WTC11 (cell line): Measurements from ENCODE around the gene MIGA2. TPM values are rescaled to one million over a fixed set of nuclear protein-coding genes. Genes with fewer than 3 reads are reported as not detected.

Experiments
- ATAC-seq: fragments of 200-7000 bp; cut with Tn5 transposase; 2 replicates; pipeline ENCODE4 v1.10.0; 2021; ENCODE audit warnings: mild to moderate bottlenecking, moderate library complexity
- CTCF ChIA-PET: fragments of 300-600 bp; sonication (Branson Sonifier 250); formaldehyde crosslinking; loops from one replicate; lab custom pipeline; 2021; ENCODE audit warnings: antibody characterized with exemption; lab: Charles Lee
- POLR2A ChIA-PET: fragments of 350-600 bp; sonication (Branson Sonifier 250); formaldehyde crosslinking; loops from one replicate; lab custom pipeline; 2021; ENCODE audit warnings: antibody characterized with exemption; lab: Charles Lee
- DNase-seq: peaks from one replicate; pipeline ENCODE4 v3.0.0; 2021; ENCODE audit warnings: low spot score
- H3K27ac Mint-ChIP-seq: 2 replicates; pipeline ENCODE4 v1.8.0; 2021; ENCODE audit warnings: mixed read lengths
- H3K27me3 Mint-ChIP-seq: 2 replicates; pipeline ENCODE4 v1.8.0; 2021; ENCODE audit warnings: low read depth, mild to moderate bottlenecking, moderate library complexity, mixed read lengths
- H3K36me3 Mint-ChIP-seq: 2 replicates; pipeline ENCODE4 v1.8.0; 2021; ENCODE audit warnings: mixed read lengths
- H3K4me1 Mint-ChIP-seq: 2 replicates; pipeline ENCODE4 v1.8.0; 2022; ENCODE audit warnings: mixed read lengths
- H3K4me3 Mint-ChIP-seq: 2 replicates; pipeline ENCODE4 v1.8.0; 2021; ENCODE audit warnings: mild to moderate bottlenecking, moderate library complexity, mixed read lengths
- H3K9me3 Mint-ChIP-seq: 2 replicates; pipeline ENCODE4 v1.8.0; 2021; ENCODE audit warnings: mixed read lengths
- CREB1 ChIP-seq: sonication (generic); formaldehyde crosslinking; IDR thresholded peaks from 2 replicates; pipeline ENCODE4 v1.8.0; 2023; ENCODE audit warnings: mild to moderate bottlenecking, missing genetic modification reagents
- EMX1 ChIP-seq: fragments of 250-450 bp; sonication (Bioruptor Pico); IDR thresholded peaks from 2 replicates; pipeline ENCODE4 v1.8.0; 2021; ENCODE audit warnings: mild to moderate bottlenecking
- FOXK1 ChIP-seq: sonication (generic); formaldehyde crosslinking; IDR thresholded peaks from 2 replicates; pipeline ENCODE4 v1.8.0; 2022; ENCODE audit warnings: mild to moderate bottlenecking, moderate library complexity, missing genetic modification reagents
- FOXP1 ChIP-seq: sonication (generic); formaldehyde crosslinking; IDR thresholded peaks from 2 replicates; pipeline ENCODE4 v1.8.0; 2022; ENCODE audit warnings: missing genetic modification reagents, mild to moderate bottlenecking, moderate library complexity, borderline replicate concordance
- JAZF1 ChIP-seq: fragments of 250-450 bp; sonication (Bioruptor Pico); IDR thresholded peaks from 2 replicates; pipeline ENCODE4 v1.9.0; 2021; ENCODE audit warnings: moderate library complexity, mild to moderate bottlenecking, inconsistent platforms
- JUN ChIP-seq: sonication (generic); formaldehyde crosslinking; IDR thresholded peaks from 2 replicates; pipeline ENCODE4 v1.8.0; 2023; ENCODE audit warnings: mild to moderate bottlenecking, missing genetic modification reagents
- MXD4 ChIP-seq: fragments of 250-450 bp; sonication (Bioruptor Pico); IDR thresholded peaks from 2 replicates; pipeline ENCODE4 v1.8.0; 2021; ENCODE audit warnings: mild to moderate bottlenecking, moderate library complexity, borderline replicate concordance
- NFATC4 ChIP-seq: fragments of 250-450 bp; sonication (Bioruptor Pico); IDR thresholded peaks from 2 replicates; pipeline ENCODE4 v1.9.0; 2021; ENCODE audit warnings: mild to moderate bottlenecking
- NFE2L1 ChIP-seq: sonication (generic); formaldehyde crosslinking; IDR thresholded peaks from 2 replicates; pipeline ENCODE4 v1.8.1; 2023; ENCODE audit warnings: missing genetic modification reagents
- OVOL2 ChIP-seq: fragments of 250-450 bp; sonication (Bioruptor Pico); IDR thresholded peaks from 2 replicates; pipeline ENCODE4 v1.9.0; 2021; ENCODE audit warnings: mild to moderate bottlenecking, borderline replicate concordance
- RORB ChIP-seq: fragments of 250-450 bp; sonication (Bioruptor Pico); IDR thresholded peaks from 2 replicates; pipeline ENCODE4 v1.9.0; 2021; ENCODE audit warnings: mild to moderate bottlenecking
- TEAD1 ChIP-seq: sonication (generic); formaldehyde crosslinking; IDR thresholded peaks from 2 replicates; pipeline ENCODE4 v1.8.0; 2022; ENCODE audit warnings: mild to moderate bottlenecking, missing genetic modification reagents
- TEAD4 ChIP-seq: sonication (generic); formaldehyde crosslinking; IDR thresholded peaks from 2 replicates; pipeline ENCODE4 v1.8.0; 2022; ENCODE audit warnings: mild to moderate bottlenecking, missing genetic modification reagents
- ZNF317 ChIP-seq: sonication (generic); formaldehyde crosslinking; IDR thresholded peaks from 2 replicates; pipeline ENCODE4 v1.8.1; 2023; ENCODE audit warnings: low read depth, mild to moderate bottlenecking, moderate library complexity, missing genetic modification reagents, borderline replicate concordance
- total RNA-seq: library from RNA; stranded (reverse); gene quantifications from 3 replicates; pipeline ENCODE4 v1.2.3, GENCODE V29; 2021
- TF ChIP-seq, protein P1 (sequence below): sonication (generic); formaldehyde crosslinking; IDR thresholded peaks from 2 replicates; pipeline ENCODE4 v1.8.0; 2023; ENCODE audit warnings: missing genetic modification reagents, mild to moderate bottlenecking, borderline replicate concordance
- TF ChIP-seq, protein P2 (sequence below): sonication (generic); formaldehyde crosslinking; IDR thresholded peaks from 2 replicates; pipeline ENCODE4 v1.8.1; 2022; ENCODE audit warnings: low read depth, mild to moderate bottlenecking, moderate library complexity, missing genetic modification reagents, borderline replicate concordance
- TF ChIP-seq, protein P3 (sequence below): sonication (generic); formaldehyde crosslinking; IDR thresholded peaks from 2 replicates; pipeline ENCODE4 v1.8.1; 2022; ENCODE audit warnings: mild to moderate bottlenecking, missing genetic modification reagents, moderate library complexity, borderline replicate concordance
- TF ChIP-seq, protein P4 (sequence below): fragments of 250-450 bp; sonication (Bioruptor Pico); IDR thresholded peaks from 2 replicates; pipeline ENCODE4 v1.8.0; 2021; ENCODE audit warnings: mild to moderate bottlenecking
- TF ChIP-seq, protein P5 (sequence below): sonication (generic); formaldehyde crosslinking; IDR thresholded peaks from 2 replicates; pipeline ENCODE4 v1.8.0; 2022; ENCODE audit warnings: mild to moderate bottlenecking, missing genetic modification reagents
- TF ChIP-seq, protein P6 (sequence below): fragments of 250-450 bp; sonication (Bioruptor Pico); IDR thresholded peaks from 2 replicates; pipeline ENCODE4 v1.9.0; 2021; ENCODE audit warnings: mild to moderate bottlenecking

MIGA2 gene
- total RNA-seq, 1 experiment from 2014 or later: 61.7 TPM

DNA sequence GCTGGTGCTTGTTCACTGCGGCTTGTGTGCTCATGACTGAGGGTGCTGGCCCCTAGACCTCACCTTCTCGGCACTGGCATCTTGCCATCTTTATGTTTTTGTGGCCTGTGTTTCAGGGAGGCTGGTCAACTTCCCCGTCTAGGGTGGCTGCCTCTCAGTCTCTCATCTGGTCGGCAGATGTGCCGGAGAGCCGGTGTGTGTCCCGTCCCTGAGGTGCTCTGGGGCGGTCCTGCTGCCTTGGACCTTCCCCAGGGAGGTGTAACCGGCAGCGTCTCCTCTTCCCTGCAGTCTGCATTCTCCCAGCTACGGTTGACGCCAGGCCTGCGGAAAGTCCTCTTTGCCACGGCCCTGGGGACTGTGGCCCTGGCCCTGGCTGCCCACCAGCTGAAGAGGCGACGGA lies 5.6 kb downstream of the MIGA2 start (continued):
- TF ChIP-seq, protein P1, sequence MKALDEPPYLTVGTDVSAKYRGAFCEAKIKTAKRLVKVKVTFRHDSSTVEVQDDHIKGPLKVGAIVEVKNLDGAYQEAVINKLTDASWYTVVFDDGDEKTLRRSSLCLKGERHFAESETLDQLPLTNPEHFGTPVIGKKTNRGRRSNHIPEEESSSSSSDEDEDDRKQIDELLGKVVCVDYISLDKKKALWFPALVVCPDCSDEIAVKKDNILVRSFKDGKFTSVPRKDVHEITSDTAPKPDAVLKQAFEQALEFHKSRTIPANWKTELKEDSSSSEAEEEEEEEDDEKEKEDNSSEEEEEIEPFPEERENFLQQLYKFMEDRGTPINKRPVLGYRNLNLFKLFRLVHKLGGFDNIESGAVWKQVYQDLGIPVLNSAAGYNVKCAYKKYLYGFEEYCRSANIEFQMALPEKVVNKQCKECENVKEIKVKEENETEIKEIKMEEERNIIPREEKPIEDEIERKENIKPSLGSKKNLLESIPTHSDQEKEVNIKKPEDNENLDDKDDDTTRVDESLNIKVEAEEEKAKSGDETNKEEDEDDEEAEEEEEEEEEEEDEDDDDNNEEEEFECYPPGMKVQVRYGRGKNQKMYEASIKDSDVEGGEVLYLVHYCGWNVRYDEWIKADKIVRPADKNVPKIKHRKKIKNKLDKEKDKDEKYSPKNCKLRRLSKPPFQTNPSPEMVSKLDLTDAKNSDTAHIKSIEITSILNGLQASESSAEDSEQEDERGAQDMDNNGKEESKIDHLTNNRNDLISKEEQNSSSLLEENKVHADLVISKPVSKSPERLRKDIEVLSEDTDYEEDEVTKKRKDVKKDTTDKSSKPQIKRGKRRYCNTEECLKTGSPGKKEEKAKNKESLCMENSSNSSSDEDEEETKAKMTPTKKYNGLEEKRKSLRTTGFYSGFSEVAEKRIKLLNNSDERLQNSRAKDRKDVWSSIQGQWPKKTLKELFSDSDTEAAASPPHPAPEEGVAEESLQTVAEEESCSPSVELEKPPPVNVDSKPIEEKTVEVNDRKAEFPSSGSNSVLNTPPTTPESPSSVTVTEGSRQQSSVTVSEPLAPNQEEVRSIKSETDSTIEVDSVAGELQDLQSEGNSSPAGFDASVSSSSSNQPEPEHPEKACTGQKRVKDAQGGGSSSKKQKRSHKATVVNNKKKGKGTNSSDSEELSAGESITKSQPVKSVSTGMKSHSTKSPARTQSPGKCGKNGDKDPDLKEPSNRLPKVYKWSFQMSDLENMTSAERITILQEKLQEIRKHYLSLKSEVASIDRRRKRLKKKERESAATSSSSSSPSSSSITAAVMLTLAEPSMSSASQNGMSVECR (CRISPR knock-in tag): no peak
- TF ChIP-seq FOXP1 (CRISPR knock-in tag) (no peak), EMX1 (CRISPR knock-in tag) (no peak), JAZF1 (CRISPR knock-in tag) (no peak), JUN (no peak)

DNA sequence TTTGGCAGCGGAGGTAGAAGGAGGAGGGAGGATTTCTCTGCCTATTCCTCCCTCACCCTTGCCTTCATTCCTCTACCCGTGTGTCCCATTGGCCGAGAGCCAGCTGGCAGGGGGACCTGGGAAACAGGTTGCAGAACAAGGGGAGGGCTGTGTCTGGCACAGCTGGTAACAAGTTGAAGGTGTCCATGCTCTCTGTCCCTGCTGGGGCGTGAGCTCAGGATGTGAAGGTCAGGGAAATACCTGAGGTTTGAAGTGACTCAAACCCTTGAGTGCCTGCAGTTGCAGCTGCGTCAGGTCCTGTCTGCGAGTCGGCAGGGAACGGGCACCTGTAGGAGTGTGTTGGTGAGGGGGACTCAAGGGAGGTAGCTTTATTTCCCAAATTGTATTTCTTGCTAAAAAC lies 16.2 kb downstream of the MIGA2 start:
- Mint-ChIP-seq H3K27me3 (no peaks in the 10 kb centered on the region), H3K4me1 (no peaks in the 10 kb centered on the region), H3K27ac (no peak overlapping the region), H3K9me3 (no peaks in the 10 kb centered on the region), H3K36me3 (peaks cover 17% of the 10 kb centered on the region), H3K4me3 (no peak overlapping the region)
- POLR2A ChIA-PET: no interaction called here
- CTCF ChIA-PET: interaction anchor here (0.5 to 1.0 kb wide), 2 partner anchors 50 to 131 kb away, joined by 3 to 4 read pairs; no protein-coding TSS in a partner anchor
- no peak for ATAC-seq
- DNase-seq: no peak
- no peak for TF ChIP-seq CREB1 (CRISPR knock-in tag)
- no peak for TF ChIP-seq TEAD1 (CRISPR knock-in tag)
- TF ChIP-seq FOXK1: no peak
- TF ChIP-seq, protein P2, sequence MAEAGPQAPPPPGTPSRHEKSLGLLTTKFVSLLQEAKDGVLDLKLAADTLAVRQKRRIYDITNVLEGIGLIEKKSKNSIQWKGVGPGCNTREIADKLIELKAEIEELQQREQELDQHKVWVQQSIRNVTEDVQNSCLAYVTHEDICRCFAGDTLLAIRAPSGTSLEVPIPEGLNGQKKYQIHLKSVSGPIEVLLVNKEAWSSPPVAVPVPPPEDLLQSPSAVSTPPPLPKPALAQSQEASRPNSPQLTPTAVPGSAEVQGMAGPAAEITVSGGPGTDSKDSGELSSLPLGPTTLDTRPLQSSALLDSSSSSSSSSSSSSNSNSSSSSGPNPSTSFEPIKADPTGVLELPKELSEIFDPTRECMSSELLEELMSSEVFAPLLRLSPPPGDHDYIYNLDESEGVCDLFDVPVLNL (CRISPR knock-in tag): no peak
- TF ChIP-seq NFATC4 (CRISPR knock-in tag): no peak
- TF ChIP-seq, protein P3, sequence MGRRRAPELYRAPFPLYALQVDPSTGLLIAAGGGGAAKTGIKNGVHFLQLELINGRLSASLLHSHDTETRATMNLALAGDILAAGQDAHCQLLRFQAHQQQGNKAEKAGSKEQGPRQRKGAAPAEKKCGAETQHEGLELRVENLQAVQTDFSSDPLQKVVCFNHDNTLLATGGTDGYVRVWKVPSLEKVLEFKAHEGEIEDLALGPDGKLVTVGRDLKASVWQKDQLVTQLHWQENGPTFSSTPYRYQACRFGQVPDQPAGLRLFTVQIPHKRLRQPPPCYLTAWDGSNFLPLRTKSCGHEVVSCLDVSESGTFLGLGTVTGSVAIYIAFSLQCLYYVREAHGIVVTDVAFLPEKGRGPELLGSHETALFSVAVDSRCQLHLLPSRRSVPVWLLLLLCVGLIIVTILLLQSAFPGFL (CRISPR knock-in tag): no peak

DNA sequence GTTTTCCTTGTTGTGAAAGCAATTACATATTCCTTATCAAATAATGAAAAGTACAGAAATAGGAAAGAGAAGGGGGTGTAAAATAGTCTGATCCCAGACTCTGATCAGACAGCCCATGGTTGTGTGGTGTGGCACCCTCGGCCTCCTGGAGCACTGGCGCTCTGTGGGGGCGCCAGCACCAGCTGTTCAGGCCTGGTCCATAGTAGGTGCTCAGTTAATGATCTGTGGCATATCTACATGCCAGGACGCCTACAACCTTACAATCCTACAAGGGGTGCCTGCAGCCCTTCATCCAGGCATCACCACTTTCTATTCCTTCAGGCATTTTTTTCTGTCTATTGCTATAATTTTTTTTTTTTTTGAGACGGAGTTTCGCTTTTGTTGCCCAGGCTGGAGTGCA lies 16.6 kb downstream of the MIGA2 start:
- Mint-ChIP-seq H3K4me3 (no peak overlapping the region), H3K27me3 (no peaks in the 10 kb centered on the region), H3K4me1 (no peaks in the 10 kb centered on the region), H3K9me3 (no peaks in the 10 kb centered on the region), H3K36me3 (peaks cover 17% of the 10 kb centered on the region), H3K27ac (no peak overlapping the region)
- ATAC-seq: no peak
- POLR2A ChIA-PET: no interaction called here
- no peak for DNase-seq
- CTCF ChIA-PET: interaction anchor here (0.5 to 1.0 kb wide), 2 partner anchors 50 to 131 kb away, joined by 3 to 4 read pairs; no protein-coding TSS in a partner anchor
- no peak for TF ChIP-seq TEAD4 (CRISPR knock-in tag)
- no peak for TF ChIP-seq ZNF317 (CRISPR knock-in tag)
- TF ChIP-seq JUN: no peak
- no peak for TF ChIP-seq OVOL2 (CRISPR knock-in tag)
- TF ChIP-seq NFE2L1 (CRISPR knock-in tag): no peak
- TF ChIP-seq MXD4: no peak
- TF ChIP-seq, protein P4, sequence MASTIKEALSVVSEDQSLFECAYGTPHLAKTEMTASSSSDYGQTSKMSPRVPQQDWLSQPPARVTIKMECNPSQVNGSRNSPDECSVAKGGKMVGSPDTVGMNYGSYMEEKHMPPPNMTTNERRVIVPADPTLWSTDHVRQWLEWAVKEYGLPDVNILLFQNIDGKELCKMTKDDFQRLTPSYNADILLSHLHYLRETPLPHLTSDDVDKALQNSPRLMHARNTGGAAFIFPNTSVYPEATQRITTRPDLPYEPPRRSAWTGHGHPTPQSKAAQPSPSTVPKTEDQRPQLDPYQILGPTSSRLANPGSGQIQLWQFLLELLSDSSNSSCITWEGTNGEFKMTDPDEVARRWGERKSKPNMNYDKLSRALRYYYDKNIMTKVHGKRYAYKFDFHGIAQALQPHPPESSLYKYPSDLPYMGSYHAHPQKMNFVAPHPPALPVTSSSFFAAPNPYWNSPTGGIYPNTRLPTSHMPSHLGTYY (CRISPR knock-in tag): no peak
- TF ChIP-seq TEAD1 (CRISPR knock-in tag): no peak
- TF ChIP-seq RORB: no peak
- TF ChIP-seq, protein P5, sequence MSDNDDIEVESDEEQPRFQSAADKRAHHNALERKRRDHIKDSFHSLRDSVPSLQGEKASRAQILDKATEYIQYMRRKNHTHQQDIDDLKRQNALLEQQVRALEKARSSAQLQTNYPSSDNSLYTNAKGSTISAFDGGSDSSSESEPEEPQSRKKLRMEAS (CRISPR knock-in tag): no peak
- TF ChIP-seq, protein P6, sequence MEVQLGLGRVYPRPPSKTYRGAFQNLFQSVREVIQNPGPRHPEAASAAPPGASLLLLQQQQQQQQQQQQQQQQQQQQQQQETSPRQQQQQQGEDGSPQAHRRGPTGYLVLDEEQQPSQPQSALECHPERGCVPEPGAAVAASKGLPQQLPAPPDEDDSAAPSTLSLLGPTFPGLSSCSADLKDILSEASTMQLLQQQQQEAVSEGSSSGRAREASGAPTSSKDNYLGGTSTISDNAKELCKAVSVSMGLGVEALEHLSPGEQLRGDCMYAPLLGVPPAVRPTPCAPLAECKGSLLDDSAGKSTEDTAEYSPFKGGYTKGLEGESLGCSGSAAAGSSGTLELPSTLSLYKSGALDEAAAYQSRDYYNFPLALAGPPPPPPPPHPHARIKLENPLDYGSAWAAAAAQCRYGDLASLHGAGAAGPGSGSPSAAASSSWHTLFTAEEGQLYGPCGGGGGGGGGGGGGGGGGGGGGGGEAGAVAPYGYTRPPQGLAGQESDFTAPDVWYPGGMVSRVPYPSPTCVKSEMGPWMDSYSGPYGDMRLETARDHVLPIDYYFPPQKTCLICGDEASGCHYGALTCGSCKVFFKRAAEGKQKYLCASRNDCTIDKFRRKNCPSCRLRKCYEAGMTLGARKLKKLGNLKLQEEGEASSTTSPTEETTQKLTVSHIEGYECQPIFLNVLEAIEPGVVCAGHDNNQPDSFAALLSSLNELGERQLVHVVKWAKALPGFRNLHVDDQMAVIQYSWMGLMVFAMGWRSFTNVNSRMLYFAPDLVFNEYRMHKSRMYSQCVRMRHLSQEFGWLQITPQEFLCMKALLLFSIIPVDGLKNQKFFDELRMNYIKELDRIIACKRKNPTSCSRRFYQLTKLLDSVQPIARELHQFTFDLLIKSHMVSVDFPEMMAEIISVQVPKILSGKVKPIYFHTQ: no peak
